Esophagus squamous epithelium (tissue), 4 donors: ENCODE data around the gene IRF4.

Experiments used
- CTCF ChIP-seq, 6 experiments: fragments of 450-650 bp in 4 of 6; fragments of 200-600 bp in 2 of 6; sonication (generic) in 2 of 6; IDR thresholded peaks; one replicate each; pipeline ENCODE4 v1.5.1; 2016 to 2019; ENCODE audit warnings: antibody characterized with exemption in 6 of 6, mild to moderate bottlenecking in 4 of 6, moderate library complexity in 4 of 6
- POLR2A ChIP-seq, 4 donors: fragments of 450-650 bp; IDR thresholded peaks; one replicate each; pipeline ENCODE4 v1.6.1; 2017; ENCODE audit warnings: antibody characterized with exemption in 4 of 4, mild to moderate bottlenecking in 4 of 4, moderate library complexity in 3 of 4

- TF ChIP-seq CTCF (IDR thresholded peaks at IDR 0.05) = no peak
- TF ChIP-seq POLR2A (IDR thresholded peaks at IDR 0.05) = no peak
Measured at GRCh38 chr6:421211-421610, 29.7 kb downstream of the IRF4 start.
